IPS DF 4.7 (cell line): ENCODE results near the gene LCE1A.

Experiments
- DNase-seq: peaks from one replicate; pipeline ENCODE4 v3.0.0-alpha.2; 2013; ENCODE audit warnings: low spot score; ENCODE audit errors: extremely low read depth

LCE1A gene

GRCh38 chr1:152870831-152871730, 43.8 kb downstream of the LCE1A start:
- no peak for DNase-seq

- DNase-seq: no peak
Observed at GRCh38 chr1:152871731-152872126, 44.5 kb downstream of the LCE1A start.

- no peak for DNase-seq
Observed at GRCh38 chr1:152873495-152873894, 46.2 kb downstream of the LCE1A start.

- no peak for DNase-seq
Observed at GRCh38 chr1:152876827-152877226, 49.6 kb downstream of the LCE1A start.
